Activated T-helper 17 cell treated with anti-CD3 and anti-CD28 coated beads, Interleukin-2, amount 50 U/mL, for 72 hours (primary cell): ENCODE data around the gene SUSD6. TPM values are rescaled to one million over a fixed set of nuclear protein-coding genes. Genes with fewer than 3 reads are reported as not detected.
A peak's percentile ranks its signal among the peaks of the same experiment; 100 is the strongest.
"Not testable (repeated sequence)": the region's sequence is repeated elsewhere in the genome, so short reads cannot be mapped to it uniquely, and the experiment has no call there.

Experiments used
- ATAC-seq: fragments of 150-1000 bp; cut with Tn5 transposase; replicated peaks from 2 replicates; pipeline ENCODE4 v1.10.0; 2021; ENCODE audit warnings: mild to moderate bottlenecking, moderate library complexity
- H3K27ac Mint-ChIP-seq: one replicate; pipeline ENCODE4 v1.8.0; 2022; ENCODE audit warnings: mixed read lengths
- H3K27me3 Mint-ChIP-seq: one replicate; pipeline ENCODE4 v1.8.0; 2022; ENCODE audit warnings: mixed read lengths
- H3K36me3 Mint-ChIP-seq: one replicate; pipeline ENCODE4 v1.8.0; 2022; ENCODE audit warnings: low read depth, mild to moderate bottlenecking, mixed read lengths
- H3K4me1 Mint-ChIP-seq: one replicate; pipeline ENCODE4 v1.8.0; 2022; ENCODE audit warnings: mixed read lengths
- H3K4me3 Mint-ChIP-seq: one replicate; pipeline ENCODE4 v1.8.0; 2022; ENCODE audit warnings: mild to moderate bottlenecking, mixed read lengths
- H3K9me3 Mint-ChIP-seq: one replicate; pipeline ENCODE4 v1.8.0; 2022; ENCODE audit warnings: mixed read lengths
- total RNA-seq, 2 donors: library from RNA; stranded (reverse); gene quantifications; one replicate each; pipeline ENCODE4 v1.2.3, GENCODE V29; 2022

The SUSD6 gene
- total RNA-seq, 2 donors from 2014 or later, result 76.9 to 96.4 TPM

DNA sequence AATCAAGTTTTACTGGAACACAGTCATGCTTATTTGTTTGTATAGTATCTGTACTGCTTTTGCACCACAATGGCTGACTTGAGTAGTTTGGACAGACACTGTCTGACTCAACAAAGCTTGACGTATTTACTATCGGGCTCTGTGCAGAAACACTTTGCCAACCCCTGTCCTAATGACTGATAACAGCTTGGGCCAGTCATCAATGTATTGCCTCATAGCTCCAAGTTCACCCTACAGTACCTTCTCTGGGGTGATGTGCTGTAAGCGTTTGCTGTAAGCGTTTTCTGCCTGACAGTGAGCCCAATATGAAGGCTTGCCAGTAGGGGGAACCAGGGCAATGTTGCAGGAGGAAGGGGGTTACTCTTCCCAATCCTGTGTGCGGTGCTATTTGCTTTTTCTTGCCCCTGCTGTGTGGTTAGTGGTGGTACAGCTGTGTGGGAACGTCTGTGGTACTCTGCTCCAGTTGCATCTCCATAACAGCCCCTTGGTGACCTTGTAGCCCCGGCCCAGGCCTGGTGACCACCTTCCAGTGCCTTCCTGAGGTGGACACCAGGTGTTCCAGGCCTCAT lies 31.3 kb upstream of the SUSD6 start:
- no peaks in the 10 kb centered on the region for H3K4me1 Mint-ChIP-seq
- H3K36me3 Mint-ChIP-seq, result no peaks in the 10 kb centered on the region
- no peaks in the 10 kb centered on the region for H3K9me3 Mint-ChIP-seq
- H3K27ac Mint-ChIP-seq, result no peak overlapping the region
- peak; percentile 11 for ATAC-seq
- no peak overlapping the region for H3K4me3 Mint-ChIP-seq
- peaks cover 14% of the 10 kb centered on the region for H3K27me3 Mint-ChIP-seq

DNA sequence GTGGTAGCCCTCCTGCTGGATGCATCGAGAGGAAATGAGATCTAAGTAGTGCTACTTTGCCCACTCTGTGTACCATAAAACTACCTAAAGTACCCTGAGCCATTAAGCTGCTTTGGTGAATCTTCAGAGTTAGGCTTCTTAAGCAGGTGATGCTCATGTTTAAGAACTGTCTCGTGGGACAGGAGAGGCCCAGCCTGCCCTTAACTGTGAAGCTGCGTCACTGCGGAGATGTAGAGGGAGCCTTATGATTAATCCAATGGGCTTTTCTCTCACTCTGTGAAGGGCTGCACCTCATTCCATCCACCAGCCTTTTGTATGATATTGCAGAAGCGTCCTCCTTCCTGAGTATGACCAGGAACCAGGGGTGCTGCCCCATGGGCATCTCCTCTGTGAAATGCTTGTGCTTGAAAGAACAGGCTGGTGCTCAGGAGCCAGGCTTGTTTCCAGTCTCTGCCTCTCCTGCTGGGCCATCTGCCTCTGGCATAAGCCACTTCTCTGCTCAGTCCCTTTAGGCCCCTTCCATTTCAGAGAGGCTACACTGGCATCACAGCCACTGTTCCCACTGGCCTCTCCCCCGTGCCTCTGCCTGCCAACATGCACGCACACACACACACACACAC lies 30.0 kb upstream of the SUSD6 start:
- Mint-ChIP-seq H3K27me3 (peaks cover 6% of the 10 kb centered on the region), H3K9me3 (no peaks in the 10 kb centered on the region), H3K4me1 (no peaks in the 10 kb centered on the region), H3K4me3 (no peak overlapping the region), H3K36me3 (no peaks in the 10 kb centered on the region), H3K27ac (no peak overlapping the region)
- no peak for ATAC-seq

DNA sequence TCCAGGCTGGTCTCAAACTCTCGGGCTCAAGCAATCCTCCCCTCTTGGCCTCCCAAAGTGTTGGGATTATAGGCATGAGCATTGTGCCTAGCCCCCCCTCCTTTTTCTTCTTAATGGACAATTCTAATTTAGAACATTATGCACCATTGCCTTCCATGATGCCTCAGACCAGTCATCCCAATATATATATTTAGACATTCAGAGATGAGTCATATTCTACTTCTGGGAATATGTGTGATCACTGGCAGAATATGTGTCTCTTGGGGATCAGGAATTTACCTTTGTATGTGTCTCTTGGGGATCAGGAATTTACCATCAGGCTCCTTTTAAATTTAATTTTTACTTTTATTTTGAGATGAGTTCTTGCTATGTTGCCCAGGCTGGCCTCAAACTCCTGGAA lies 29.2 kb upstream of the SUSD6 start:
- Mint-ChIP-seq H3K4me3 (no peak overlapping the region), H3K9me3 (no peaks in the 10 kb centered on the region), H3K4me1 (no peaks in the 10 kb centered on the region), H3K27me3 (no peaks in the 10 kb centered on the region), H3K27ac (no peak overlapping the region), H3K36me3 (no peaks in the 10 kb centered on the region)
- ATAC-seq, result no peak

DNA sequence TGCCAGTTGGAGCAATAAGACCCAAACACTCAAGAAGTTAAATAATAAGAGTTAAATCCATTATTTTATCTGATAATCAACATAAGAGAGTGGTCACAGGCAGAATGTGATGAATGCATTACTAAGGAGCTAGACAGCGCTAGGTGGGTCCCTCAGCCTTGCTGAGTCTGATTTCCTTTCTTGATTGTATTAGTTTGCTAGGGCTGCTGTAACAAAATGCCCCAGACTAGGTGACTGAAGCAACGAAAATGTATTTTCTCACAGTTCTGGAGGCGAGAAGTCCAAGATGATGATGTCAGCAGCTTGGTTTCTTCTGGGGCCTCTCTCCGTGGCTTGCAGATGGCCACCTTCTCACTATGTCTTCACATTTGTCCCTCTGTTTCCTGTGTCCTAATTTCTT lies 28.6 kb upstream of the SUSD6 start:
- Mint-ChIP-seq H3K36me3 (no peaks in the 10 kb centered on the region), H3K27me3 (no peaks in the 10 kb centered on the region), H3K4me3 (no peak overlapping the region), H3K4me1 (no peaks in the 10 kb centered on the region), H3K27ac (no peak overlapping the region), H3K9me3 (no peaks in the 10 kb centered on the region)
- ATAC-seq, result no peak

DNA sequence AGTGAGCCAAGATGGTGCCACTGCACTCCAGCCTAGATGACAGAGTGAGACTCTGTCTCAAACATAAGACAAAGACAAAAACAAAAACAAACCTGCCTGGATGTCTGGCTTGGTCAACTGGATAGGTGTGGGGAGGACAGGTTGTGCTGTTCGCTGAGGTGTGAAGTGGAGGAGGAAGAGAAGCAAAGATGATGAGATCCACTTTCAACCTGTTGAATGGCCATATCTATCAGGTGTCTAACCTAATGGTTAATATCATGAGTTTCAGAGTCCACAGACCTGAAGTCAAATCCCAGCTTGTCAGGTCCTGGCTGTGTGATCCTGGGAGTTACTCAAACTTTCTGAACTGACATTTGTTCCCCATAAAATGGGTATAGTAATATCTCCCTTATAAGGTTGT lies 27.0 kb upstream of the SUSD6 start:
- H3K4me3 Mint-ChIP-seq, result no peak overlapping the region
- no peaks in the 10 kb centered on the region for H3K36me3 Mint-ChIP-seq
- no peaks in the 10 kb centered on the region for H3K27me3 Mint-ChIP-seq
- H3K27ac Mint-ChIP-seq, result no peak overlapping the region
- no peak for ATAC-seq
- no peaks in the 10 kb centered on the region for H3K4me1 Mint-ChIP-seq
- H3K9me3 Mint-ChIP-seq, result no peaks in the 10 kb centered on the region

DNA sequence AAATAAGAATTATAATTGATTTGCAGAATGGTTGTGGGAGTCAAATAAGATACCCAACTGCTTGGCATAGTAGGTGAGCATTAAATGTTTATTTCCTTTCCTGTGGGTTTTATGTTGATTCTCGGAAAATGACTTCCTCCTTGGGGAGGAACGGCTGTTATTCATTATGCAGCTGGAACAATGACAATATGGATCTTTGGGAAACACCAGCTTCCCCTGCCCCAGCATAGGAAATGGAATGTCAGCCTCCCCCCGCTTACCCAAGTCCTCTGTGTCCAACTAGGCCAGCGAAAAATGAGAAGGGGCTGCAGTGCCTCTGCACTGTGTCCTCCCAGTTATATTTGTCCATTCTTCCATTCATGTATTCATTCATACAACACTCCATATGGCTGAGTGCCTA lies 25.0 kb upstream of the SUSD6 start:
- H3K9me3 Mint-ChIP-seq, result no peaks in the 10 kb centered on the region
- H3K27ac Mint-ChIP-seq, result no peak overlapping the region
- H3K27me3 Mint-ChIP-seq, result no peaks in the 10 kb centered on the region
- H3K4me1 Mint-ChIP-seq, result no peaks in the 10 kb centered on the region
- no peak for ATAC-seq
- no peak overlapping the region for H3K4me3 Mint-ChIP-seq
- H3K36me3 Mint-ChIP-seq, result no peaks in the 10 kb centered on the region

DNA sequence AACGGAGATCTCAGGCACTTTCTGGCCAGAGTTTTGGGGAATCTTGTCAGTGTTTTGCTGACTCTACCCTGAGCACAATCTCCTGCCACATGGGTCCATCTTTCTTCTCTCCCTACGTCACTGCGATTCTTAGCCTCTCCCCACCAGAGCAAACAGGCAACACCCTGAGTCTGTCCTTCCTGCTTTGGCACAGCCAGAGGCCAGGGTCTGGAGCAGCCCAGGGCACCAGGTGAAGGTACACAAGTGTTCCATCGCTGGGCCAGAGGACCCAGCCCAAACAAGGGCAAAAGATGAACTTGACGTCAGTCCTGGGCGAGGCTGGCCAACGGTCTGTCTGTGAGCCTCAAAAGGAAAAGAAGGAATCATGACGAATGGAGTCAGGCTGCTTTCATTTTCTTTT lies 24.0 kb upstream of the SUSD6 start:
- no peak overlapping the region for H3K4me3 Mint-ChIP-seq
- no peaks in the 10 kb centered on the region for H3K9me3 Mint-ChIP-seq
- no peaks in the 10 kb centered on the region for H3K27me3 Mint-ChIP-seq
- H3K4me1 Mint-ChIP-seq, result no peaks in the 10 kb centered on the region
- no peaks in the 10 kb centered on the region for H3K36me3 Mint-ChIP-seq
- ATAC-seq, result no peak
- no peak overlapping the region for H3K27ac Mint-ChIP-seq

DNA sequence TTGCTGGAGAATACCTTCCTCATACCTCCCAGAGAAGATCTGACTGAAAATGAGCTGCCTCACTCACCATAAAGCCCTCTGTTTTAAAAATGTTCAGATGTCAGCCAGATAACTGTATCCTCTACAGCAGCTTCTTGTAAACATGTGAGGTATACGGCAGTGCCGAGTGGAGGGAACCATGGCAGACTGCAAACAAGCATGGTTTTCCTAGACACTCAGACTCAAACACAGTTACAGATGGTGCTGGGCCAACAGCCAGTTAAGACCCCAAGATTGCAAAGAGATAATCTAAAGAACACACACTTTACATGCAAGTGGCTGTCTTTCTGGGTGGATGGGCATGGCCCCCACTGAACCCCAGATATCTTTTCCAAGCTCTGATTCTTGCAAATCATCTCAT lies 20.1 kb upstream of the SUSD6 start:
- no peak overlapping the region for H3K27ac Mint-ChIP-seq
- H3K4me1 Mint-ChIP-seq, result no peaks in the 10 kb centered on the region
- H3K36me3 Mint-ChIP-seq, result no peaks in the 10 kb centered on the region
- no peak for ATAC-seq
- H3K9me3 Mint-ChIP-seq, result no peaks in the 10 kb centered on the region
- H3K4me3 Mint-ChIP-seq, result no peak overlapping the region
- no peaks in the 10 kb centered on the region for H3K27me3 Mint-ChIP-seq

DNA sequence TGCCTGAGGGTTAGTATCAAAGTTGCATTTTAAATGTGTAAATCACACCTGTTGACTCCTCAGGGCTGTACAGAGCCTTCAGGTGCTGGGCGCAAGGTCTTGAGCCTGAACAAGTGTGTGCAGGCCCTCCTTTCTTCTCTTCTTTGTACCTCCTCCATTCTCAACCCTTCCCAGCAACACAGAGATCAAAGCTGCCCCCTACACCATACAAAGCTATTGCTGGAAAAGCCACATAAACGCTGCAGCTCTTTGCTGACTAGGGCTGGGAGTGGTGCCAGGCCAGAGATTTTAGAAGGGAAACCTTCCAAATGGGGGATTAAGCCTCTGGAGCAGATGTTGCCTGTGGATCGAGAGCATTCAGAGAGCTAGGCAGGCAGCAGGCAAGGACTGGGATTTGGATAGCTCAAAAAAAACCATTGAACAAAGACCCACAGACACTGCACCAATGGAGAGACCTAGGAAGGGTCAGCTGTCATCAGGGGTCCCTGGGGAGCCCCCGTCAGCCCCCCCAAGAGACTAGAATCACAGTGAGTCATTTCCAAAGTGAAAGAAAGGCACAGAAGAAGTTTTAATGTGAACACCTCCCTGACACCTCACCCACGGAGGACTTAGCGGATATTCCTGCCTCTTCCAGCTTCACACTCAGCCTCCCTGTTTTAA lies 18.2 kb upstream of the SUSD6 start:
- no peaks in the 10 kb centered on the region for H3K4me1 Mint-ChIP-seq

DNA sequence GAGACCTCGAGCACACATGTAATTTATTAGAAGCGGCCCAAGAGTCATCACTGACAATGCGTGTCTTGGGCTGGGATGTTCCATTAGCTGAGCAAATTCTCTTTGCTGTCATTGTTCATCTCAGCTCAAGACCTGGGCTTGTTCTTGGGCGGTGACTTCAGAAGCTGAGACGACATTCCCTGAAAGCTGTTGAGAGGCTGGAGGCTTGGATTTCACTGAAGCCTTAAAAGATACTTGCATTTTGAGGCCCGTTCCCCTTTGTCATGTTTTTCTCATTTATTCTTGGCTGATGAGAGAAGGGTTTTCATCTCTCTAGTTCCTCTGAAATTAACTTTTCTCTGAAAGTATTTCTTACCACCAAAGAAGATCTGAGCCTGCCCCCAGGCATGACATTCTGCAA lies 16.6 kb upstream of the SUSD6 start:
- Mint-ChIP-seq H3K9me3 (no peaks in the 10 kb centered on the region), H3K27ac (no peak overlapping the region), H3K4me3 (no peak overlapping the region), H3K36me3 (no peaks in the 10 kb centered on the region), H3K4me1 (no peaks in the 10 kb centered on the region), H3K27me3 (no peaks in the 10 kb centered on the region)
- ATAC-seq, result no peak

More for the DNA sequence above, 18.2 kb upstream of the SUSD6 start:
- Mint-ChIP-seq H3K36me3 (no peaks in the 10 kb centered on the region), H3K27ac (no peak overlapping the region), H3K4me3 (no peak overlapping the region), H3K9me3 (no peaks in the 10 kb centered on the region), H3K27me3 (no peaks in the 10 kb centered on the region)
- no peak for ATAC-seq

DNA sequence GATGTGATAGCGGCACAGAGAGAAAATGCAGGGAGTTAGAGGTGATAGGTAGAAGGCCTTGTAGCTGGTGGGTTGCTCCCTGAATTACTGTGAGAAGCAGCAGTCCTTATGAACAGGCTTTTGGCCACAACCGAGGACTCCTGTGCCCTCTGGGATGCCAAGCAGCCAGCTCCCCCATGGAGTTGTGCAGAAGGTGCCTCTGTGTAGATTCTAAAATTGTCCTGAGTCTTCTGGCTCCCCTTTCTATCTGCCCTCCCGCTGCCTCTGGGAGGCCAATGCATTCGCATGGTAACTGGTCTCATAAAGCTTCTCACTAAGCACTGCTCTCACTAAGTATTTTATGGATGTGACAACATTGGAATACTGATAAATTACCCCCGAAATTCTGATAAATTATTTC lies 16.1 kb upstream of the SUSD6 start:
- H3K9me3 Mint-ChIP-seq, result no peaks in the 10 kb centered on the region
- no peak for ATAC-seq
- H3K27ac Mint-ChIP-seq, result no peak overlapping the region
- H3K4me3 Mint-ChIP-seq, result no peak overlapping the region
- H3K36me3 Mint-ChIP-seq, result no peaks in the 10 kb centered on the region
- no peaks in the 10 kb centered on the region for H3K27me3 Mint-ChIP-seq
- no peaks in the 10 kb centered on the region for H3K4me1 Mint-ChIP-seq

DNA sequence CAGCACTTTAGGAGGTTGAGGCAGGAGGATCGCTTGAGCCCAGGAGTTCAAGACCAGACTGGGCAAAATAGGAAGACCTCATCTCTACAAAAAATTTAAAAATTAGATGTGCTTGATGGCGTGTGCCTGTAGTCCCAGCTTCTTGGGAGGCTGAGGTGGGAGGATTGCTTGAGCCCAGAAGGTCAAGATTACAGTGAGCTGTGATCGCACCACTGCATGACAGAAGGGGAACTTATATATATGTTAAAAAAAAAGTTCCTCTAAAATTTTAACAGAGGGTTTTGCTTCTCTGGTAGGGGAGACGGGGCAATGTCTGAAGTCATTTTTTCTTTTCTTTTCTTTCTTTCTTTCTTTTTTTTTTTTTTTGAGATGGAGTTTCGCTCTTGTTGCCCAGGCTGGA lies 12.0 kb upstream of the SUSD6 start:
- H3K36me3 Mint-ChIP-seq, H3K9me3 Mint-ChIP-seq, H3K27me3 Mint-ChIP-seq, H3K27ac Mint-ChIP-seq, ATAC-seq, H3K4me1 Mint-ChIP-seq, H3K4me3 Mint-ChIP-seq: not testable (repeated sequence)

DNA sequence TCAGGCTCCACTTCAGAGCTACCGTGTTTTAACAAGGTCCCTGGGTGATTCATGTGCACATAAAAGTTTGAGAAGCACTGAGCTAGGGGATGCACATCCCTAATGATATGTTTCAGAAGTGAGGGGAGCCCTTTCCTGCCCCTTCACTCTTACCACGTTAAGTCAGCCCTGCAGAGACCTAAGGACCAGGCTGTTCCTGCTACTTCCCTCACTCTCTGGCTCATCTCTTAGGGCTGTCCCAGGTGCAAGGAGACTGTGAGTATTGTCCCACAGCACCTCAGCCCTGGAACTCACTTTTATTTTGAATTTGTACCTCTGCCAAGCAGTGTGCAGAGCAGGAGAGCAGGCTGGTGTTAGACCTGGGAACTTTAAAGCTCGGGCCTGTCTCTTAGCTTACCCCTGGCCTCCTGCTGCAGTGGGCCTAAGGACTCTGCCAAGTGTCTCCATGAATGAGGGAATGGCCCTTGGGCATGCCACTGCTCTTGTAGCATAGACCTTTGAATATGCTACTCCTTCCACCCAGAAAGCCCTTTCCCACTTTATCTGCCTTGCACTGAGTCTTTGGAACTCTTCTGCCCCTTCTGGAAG lies 11.0 kb upstream of the SUSD6 start:
- no peak for ATAC-seq
- no peaks in the 10 kb centered on the region for H3K36me3 Mint-ChIP-seq
- H3K27ac Mint-ChIP-seq, result no peak overlapping the region

DNA sequence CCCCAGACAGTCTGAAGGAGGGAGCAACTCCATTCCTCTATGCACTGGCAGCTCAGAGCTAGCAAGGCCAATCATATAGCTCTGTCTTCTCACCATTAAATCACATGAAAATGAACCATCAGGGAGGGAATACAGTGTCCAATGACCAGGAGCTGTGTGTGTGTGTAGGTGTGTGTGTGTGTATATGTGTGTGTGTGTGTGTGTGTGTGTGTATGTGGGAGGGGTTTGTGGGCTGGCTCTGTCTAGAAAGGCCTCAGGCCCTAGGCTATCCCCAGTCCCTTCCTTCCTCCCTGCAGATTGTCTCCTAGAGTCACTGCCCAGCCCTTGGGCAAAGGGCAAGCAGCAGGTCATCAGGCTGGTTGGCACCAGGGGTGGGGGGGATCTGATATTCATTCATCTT lies 5.7 kb upstream of the SUSD6 start:
- ATAC-seq, result no peak
- H3K27me3 Mint-ChIP-seq, result no peaks in the 10 kb centered on the region

More for the DNA sequence above, 11.0 kb upstream of the SUSD6 start:
- Mint-ChIP-seq H3K9me3 (no peaks in the 10 kb centered on the region), H3K27me3 (no peaks in the 10 kb centered on the region), H3K4me1 (peaks cover 4% of the 10 kb centered on the region), H3K4me3 (no peak overlapping the region)

More for the DNA sequence above, 5.7 kb upstream of the SUSD6 start:
- H3K9me3 Mint-ChIP-seq, result no peaks in the 10 kb centered on the region
- H3K4me3 Mint-ChIP-seq, result no peak overlapping the region
- peaks cover 13% of the 10 kb centered on the region for H3K4me1 Mint-ChIP-seq
- no peak overlapping the region for H3K27ac Mint-ChIP-seq
- H3K36me3 Mint-ChIP-seq, result no peaks in the 10 kb centered on the region
